Measurements from ENCODE around the gene CLDN19.
A peak's percentile ranks its signal among the peaks of the same experiment; 100 is the strongest.

The CLDN19 gene

DNA sequence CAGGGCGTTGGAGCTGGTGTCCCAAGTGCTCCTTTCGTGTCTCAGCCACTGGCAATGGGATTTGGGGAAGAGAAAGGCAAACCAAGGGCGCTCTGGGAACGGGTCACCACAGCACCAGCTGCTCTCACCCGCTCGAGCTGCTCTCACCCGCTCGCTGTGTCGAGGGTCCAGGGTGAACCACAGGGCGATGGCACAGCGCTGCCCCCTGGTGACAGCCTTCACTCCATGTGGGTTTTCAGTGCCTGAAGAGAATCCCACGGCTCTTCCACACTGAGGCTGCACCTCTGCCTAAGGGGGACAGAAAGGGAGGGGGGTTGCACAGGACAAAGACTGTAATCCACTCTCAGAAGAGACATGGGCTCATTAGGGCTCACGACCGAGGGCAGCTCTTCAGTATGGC lies 7.1 kb upstream of the CLDN19 start:
- Histone ChIP-seq H3K9me3 (ENCODE audit: insufficient read depth, low read depth, low read length) (peaks cover 4% of the 10 kb centered on the region; the same call in 1 of the 2 replicates), H3K9ac (ENCODE audit: low read depth, low read length) (no peak overlapping the region), H3K27ac (ENCODE audit: low read depth, low read length) (no peak overlapping the region), H3K4me1 (ENCODE audit: insufficient read depth, low read length) (0 out of 2 replicates have a peak, but pooled peaks cover 6% of the 10 kb centered on the region), H3K27me3 (ENCODE audit: insufficient read depth, low read length) (no peaks in the 10 kb centered on the region), H3K4me3 (ENCODE audit: low read length) (no peak overlapping the region), H3K36me3 (ENCODE audit: insufficient read depth, low read length) (peaks cover 50% of the 10 kb centered on the region)
- 72% methylated on average over 14 of the region's 14 CpGs for WGBS

GRCh38 chr1:42746436-42747105 lies 6.5 kb upstream of the CLDN19 start:
- Histone ChIP-seq H3K27me3 (ENCODE audit: insufficient read depth, low read length) (no peaks in the 10 kb centered on the region), H3K9ac (ENCODE audit: low read depth, low read length) (no peak overlapping the region), H3K9me3 (ENCODE audit: insufficient read depth, low read depth, low read length) (peaks cover under 1% of the 10 kb centered on the region; the same call in 1 of the 2 replicates), H3K36me3 (ENCODE audit: insufficient read depth, low read length) (peaks cover 45% of the 10 kb centered on the region), H3K4me1 (ENCODE audit: insufficient read depth, low read length) (peaks cover 11% of the 10 kb centered on the region; the same call in 1 of the 2 replicates), H3K4me3 (ENCODE audit: low read length) (no peak overlapping the region), H3K27ac (ENCODE audit: low read depth, low read length) (no peak overlapping the region)
- 96% methylated on average over 12 of the region's 12 CpGs for WGBS

GRCh38 chr1:42745851-42746250 lies 5.8 kb upstream of the CLDN19 start:
- WGBS, result 94% methylated on average over 8 of the region's 8 CpGs
- Histone ChIP-seq H3K9me3 (ENCODE audit: insufficient read depth, low read depth, low read length) (no peaks in the 10 kb centered on the region), H3K27me3 (ENCODE audit: insufficient read depth, low read length) (no peaks in the 10 kb centered on the region), H3K4me3 (ENCODE audit: low read length) (no peak overlapping the region), H3K9ac (ENCODE audit: low read depth, low read length) (no peak overlapping the region), H3K4me1 (ENCODE audit: insufficient read depth, low read length) (peaks cover 17% of the 10 kb centered on the region), H3K36me3 (ENCODE audit: insufficient read depth, low read length) (peaks cover 43% of the 10 kb centered on the region), H3K27ac (ENCODE audit: low read depth, low read length) (no peak overlapping the region)

DNA sequence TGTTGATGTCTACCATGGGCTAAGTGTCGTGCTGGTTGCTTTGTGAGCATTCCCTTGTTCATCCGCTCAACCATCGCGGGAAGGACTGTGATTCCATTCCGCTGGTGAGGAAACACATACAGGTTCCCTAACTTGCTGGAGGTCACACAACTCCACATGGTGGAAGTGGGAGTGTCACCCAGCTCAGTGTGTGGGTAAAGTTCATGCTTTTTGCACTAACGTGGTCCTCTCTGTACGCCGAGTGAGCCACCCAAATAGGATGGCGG lies 4.0 kb upstream of the CLDN19 start:
- H3K27ac ChIP-seq (ENCODE audit: low read depth, low read length), result no peak overlapping the region
- H3K4me3 ChIP-seq (ENCODE audit: low read length), result no peak overlapping the region
- H3K9me3 ChIP-seq (ENCODE audit: insufficient read depth, low read depth, low read length), result no peaks in the 10 kb centered on the region
- no peaks in the 10 kb centered on the region for H3K27me3 ChIP-seq (ENCODE audit: insufficient read depth, low read length)
- H3K9ac ChIP-seq (ENCODE audit: low read depth, low read length), result no peak overlapping the region
- 95% methylated on average over 9 of the region's 9 CpGs for WGBS
- H3K36me3 ChIP-seq (ENCODE audit: insufficient read depth, low read length), result peaks cover 31% of the 10 kb centered on the region
- H3K4me1 ChIP-seq (ENCODE audit: insufficient read depth, low read length), result peaks cover 32% of the 10 kb centered on the region

DNA sequence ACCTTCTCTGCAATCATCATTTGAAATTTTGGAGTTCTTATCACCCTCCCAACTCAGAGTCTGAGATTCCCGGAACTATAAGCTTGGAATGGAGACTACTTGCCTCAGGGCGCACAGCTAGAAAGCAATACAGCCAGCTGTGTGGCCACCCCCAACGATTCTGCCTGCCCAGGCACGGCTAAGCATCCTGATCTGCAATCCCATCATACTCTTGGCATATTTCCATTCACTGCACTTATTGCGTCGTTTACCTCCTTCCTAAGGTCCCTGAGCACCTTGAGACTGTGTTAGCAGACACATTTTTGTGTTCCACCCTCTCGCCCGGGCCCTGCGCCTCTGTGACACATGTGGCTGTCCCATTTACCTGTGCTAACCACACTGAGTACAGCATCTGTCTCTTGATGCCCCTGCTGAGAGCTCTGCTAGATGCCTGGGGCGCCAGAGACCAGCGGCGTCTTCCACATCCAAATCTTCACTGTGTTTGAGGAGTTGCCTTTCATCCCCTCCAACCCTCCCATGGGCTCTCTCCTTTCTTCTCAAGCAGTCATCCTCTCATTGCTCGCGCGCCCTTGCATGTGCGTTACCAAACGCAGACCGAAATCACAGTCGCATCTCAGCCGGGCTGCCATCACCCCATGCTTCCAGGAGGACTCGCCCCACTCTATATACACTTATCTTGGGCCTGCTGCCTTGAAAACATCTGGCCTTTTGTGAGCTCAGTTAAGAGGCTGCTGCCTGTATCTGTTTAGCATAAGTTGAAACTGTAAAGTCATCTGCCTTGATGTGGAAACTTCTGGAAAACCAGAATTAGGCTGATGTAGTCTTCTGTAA lies 3.5 kb upstream of the CLDN19 start:
- Histone ChIP-seq H3K4me3 (ENCODE audit: low read length) (no peak overlapping the region), H3K4me1 (ENCODE audit: insufficient read depth, low read length) (peaks cover 36% of the 10 kb centered on the region), H3K36me3 (ENCODE audit: insufficient read depth, low read length) (peaks cover 26% of the 10 kb centered on the region), H3K9ac (ENCODE audit: low read depth, low read length) (no peak overlapping the region), H3K9me3 (ENCODE audit: insufficient read depth, low read depth, low read length) (no peaks in the 10 kb centered on the region), H3K27me3 (ENCODE audit: insufficient read depth, low read length) (no peaks in the 10 kb centered on the region), H3K27ac (ENCODE audit: low read depth, low read length) (no peak overlapping the region)
- WGBS, result 82% methylated on average over 21 of the region's 21 CpGs

- Histone ChIP-seq H3K4me3 (ENCODE audit: low read length) (no peak overlapping the region), H3K4me1 (ENCODE audit: insufficient read depth, low read length) (peaks cover 36% of the 10 kb centered on the region), H3K27ac (ENCODE audit: low read depth, low read length) (no peak overlapping the region)
Measured at GRCh38 chr1:42742617-42743316, 2.7 kb upstream of the CLDN19 start.

GRCh38 chr1:42742141-42742540 lies 2.1 kb upstream of the CLDN19 start:
- no peak overlapping the region for H3K27ac ChIP-seq (ENCODE audit: low read depth, low read length)
- no peaks in the 10 kb centered on the region for H3K9me3 ChIP-seq (ENCODE audit: insufficient read depth, low read depth, low read length)
- no peaks in the 10 kb centered on the region for H3K27me3 ChIP-seq (ENCODE audit: insufficient read depth, low read length)
- peaks cover 15% of the 10 kb centered on the region for H3K36me3 ChIP-seq (ENCODE audit: insufficient read depth, low read length)
- H3K9ac ChIP-seq (ENCODE audit: low read depth, low read length), result no peak overlapping the region
- 90% methylated on average over 8 of the region's 8 CpGs for WGBS
- peaks cover 36% of the 10 kb centered on the region for H3K4me1 ChIP-seq (ENCODE audit: insufficient read depth, low read length)
- no peak overlapping the region for H3K4me3 ChIP-seq (ENCODE audit: low read length)

More at GRCh38 chr1:42742617-42743316, 2.7 kb upstream of the CLDN19 start:
- Histone ChIP-seq H3K9me3 (ENCODE audit: insufficient read depth, low read depth, low read length) (no peaks in the 10 kb centered on the region), H3K9ac (ENCODE audit: low read depth, low read length) (no peak overlapping the region), H3K36me3 (ENCODE audit: insufficient read depth, low read length) (peaks cover 19% of the 10 kb centered on the region), H3K27me3 (ENCODE audit: insufficient read depth, low read length) (no peaks in the 10 kb centered on the region)
- WGBS, result 88% methylated on average over 9 of the region's 9 CpGs

- peak overlapping the region; percentile 25; the same call in 1 of the 2 replicates for H3K9ac ChIP-seq (ENCODE audit: low read depth, low read length)
- peak overlapping the region; percentile 35; the same call in 1 of the 2 replicates for H3K27ac ChIP-seq (ENCODE audit: low read depth, low read length)
- no peak overlapping the region for H3K4me3 ChIP-seq (ENCODE audit: low read length)
- peaks cover 36% of the 10 kb centered on the region for H3K4me1 ChIP-seq (ENCODE audit: insufficient read depth, low read length)
- no peaks in the 10 kb centered on the region for H3K27me3 ChIP-seq (ENCODE audit: insufficient read depth, low read length)
- peaks cover 12% of the 10 kb centered on the region for H3K36me3 ChIP-seq (ENCODE audit: insufficient read depth, low read length)
- 93% methylated on average over 4 of the region's 4 CpGs for WGBS
- no peaks in the 10 kb centered on the region for H3K9me3 ChIP-seq (ENCODE audit: insufficient read depth, low read depth, low read length)
Measured at GRCh38 chr1:42741706-42742105, 1.7 kb upstream of the CLDN19 start.

DNA sequence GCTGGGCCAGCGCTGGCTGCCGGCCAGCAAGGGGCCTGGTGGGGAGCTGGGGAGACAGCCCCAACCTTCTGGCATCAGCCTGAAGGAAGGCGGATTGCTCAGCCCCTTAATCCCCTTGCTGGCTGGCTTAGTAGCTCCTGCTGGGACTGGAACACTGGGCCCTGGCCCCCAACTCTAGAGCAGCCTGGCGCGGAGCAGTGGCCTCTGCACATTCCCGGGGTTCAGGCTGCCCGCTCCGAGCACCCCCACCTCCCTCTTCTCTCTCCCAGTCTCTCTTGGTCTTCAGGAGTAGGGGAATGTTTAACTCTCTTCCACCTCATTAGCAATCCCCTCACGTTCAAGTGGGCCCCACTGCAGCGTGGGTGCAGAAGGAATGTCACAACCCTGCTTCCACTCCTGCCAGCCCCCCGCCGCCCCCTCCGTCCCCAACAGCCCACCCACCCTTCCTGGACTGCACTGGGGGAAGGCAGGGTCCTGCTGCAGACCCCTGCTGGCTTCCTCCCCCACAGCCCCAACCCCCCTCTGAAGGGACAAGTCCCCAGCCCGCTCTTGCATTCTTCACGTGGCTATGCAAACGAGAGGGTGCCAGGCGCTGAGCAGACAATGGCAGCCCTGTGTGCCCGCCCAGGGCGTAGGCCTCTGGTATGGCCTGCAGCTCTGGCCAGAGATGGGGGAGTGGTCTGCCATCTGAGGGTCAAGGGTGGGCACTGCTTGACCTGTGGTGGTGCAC lies 980 bp upstream of the CLDN19 start:
- H3K9me3 ChIP-seq (ENCODE audit: insufficient read depth, low read depth, low read length), result no peaks in the 10 kb centered on the region
- peaks cover 36% of the 10 kb centered on the region for H3K4me1 ChIP-seq (ENCODE audit: insufficient read depth, low read length)
- H3K36me3 ChIP-seq (ENCODE audit: insufficient read depth, low read length), result peaks cover 5% of the 10 kb centered on the region
- peak overlapping the region; percentile 35 for H3K27ac ChIP-seq (ENCODE audit: low read depth, low read length)
- 48% methylated on average over 14 of the region's 19 CpGs for WGBS
- no peaks in the 10 kb centered on the region for H3K27me3 ChIP-seq (ENCODE audit: insufficient read depth, low read length)
- peak overlapping the region; percentile 25 for H3K9ac ChIP-seq (ENCODE audit: low read depth, low read length)
- peak overlapping the region; percentile 43; the same call in 1 of the 2 replicates for H3K4me3 ChIP-seq (ENCODE audit: low read length)

DNA sequence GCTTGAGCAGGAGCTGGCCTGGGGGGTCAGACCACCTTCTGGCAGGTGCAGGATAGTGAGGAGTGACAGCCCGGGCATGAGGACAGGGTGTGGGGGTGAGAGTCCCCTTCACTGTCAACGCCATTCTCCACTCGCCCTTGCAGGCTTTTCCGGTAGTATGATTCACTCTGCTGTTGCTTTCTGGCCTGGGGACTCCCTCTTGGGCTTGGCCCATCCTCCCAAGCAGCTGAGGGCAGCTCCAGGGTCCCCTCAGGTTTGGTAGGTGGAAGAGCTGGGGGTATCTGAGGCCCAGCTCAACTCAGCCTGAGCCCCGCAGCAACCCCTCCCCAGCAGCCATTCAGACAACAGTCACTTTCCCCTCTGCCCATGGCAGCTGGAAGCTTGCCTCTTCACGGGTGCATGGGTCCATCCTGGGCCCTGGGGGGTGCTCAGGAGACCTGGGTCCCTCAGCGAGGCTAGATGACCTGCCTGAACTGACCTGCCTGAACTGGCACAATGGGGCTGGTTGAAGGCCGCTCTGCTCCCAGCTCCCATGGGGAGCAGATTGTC lies 1.3 kb downstream of the CLDN19 start:
- peaks cover 36% of the 10 kb centered on the region for H3K4me1 ChIP-seq (ENCODE audit: insufficient read depth, low read length)
- no peak overlapping the region for H3K27ac ChIP-seq (ENCODE audit: low read depth, low read length)
- H3K4me3 ChIP-seq (ENCODE audit: low read length), result no peak overlapping the region
- WGBS, result 87% methylated on average over 8 of the region's 8 CpGs
- no peaks in the 10 kb centered on the region for H3K36me3 ChIP-seq (ENCODE audit: insufficient read depth, low read length)
- no peaks in the 10 kb centered on the region for H3K9me3 ChIP-seq (ENCODE audit: insufficient read depth, low read depth, low read length)
- H3K27me3 ChIP-seq (ENCODE audit: insufficient read depth, low read length), result no peaks in the 10 kb centered on the region
- no peak overlapping the region for H3K9ac ChIP-seq (ENCODE audit: low read depth, low read length)
